HepG2 (cell line): Measurements from ENCODE around the gene HACE1. TPM values are rescaled to one million over a fixed set of nuclear protein-coding genes. Genes with fewer than 3 reads are reported as not detected.
A peak's percentile ranks its signal among the peaks of the same experiment; 100 is the strongest.

Source experiments
- ATAC-seq: fragments of 200-7000 bp; cut with Tn5 transposase; 3 replicates; pipeline ENCODE4 v1.9.1; 2020; ENCODE audit warnings: mild to moderate bottlenecking, moderate library complexity
- BruUV-seq: library from RNA; stranded (reverse); fragments of 400-500 nt; replicated peaks from 2 replicates; lab custom pipeline; 2021; lab: Mats Ljungman, UMichigan
- CTCF ChIA-PET: fragments of 300-600 bp; formaldehyde crosslinking; extraction: SDS; loops from one replicate; lab custom pipeline; 2021; ENCODE audit warnings: low total read pairs, inconsistent platforms, low intra/inter-chr PET ratio; lab: Yijun Ruan, JAX
- POLR2A ChIA-PET: fragments of 350-600 bp; sonication (Branson Sonifier 250); formaldehyde crosslinking; loops from one replicate; lab custom pipeline; 2020; ENCODE audit warnings: antibody characterized with exemption, inconsistent platforms; lab: Yijun Ruan, JAX
- DNase-seq: peaks from one replicate; pipeline ENCODE4 v3.0.0-alpha.2; 2015; ENCODE audit warnings: low spot score
- FAIRE-seq: peaks from 3 replicates; lab custom pipeline; 2011; peaks lifted over from hg19 to GRCh38; lab: Jason Lieb, UNC
- H2AFZ ChIP-seq: one replicate; pipeline ENCODE4 v1.6.1; 2011; ENCODE audit warnings: low read length, inconsistent platforms
- H3K27ac ChIP-seq: fragments of 300-600 bp; 3 replicates; pipeline ENCODE4 v1.8.0; 2011; ENCODE audit warnings: mixed run types, mild to moderate bottlenecking, mixed read lengths, low read length, inconsistent platforms; ENCODE audit not compliant: insufficient read depth; ENCODE audit errors: extremely low read length
- H3K27me3 ChIP-seq, 2 experiments: fragments of 200-600 bp in 1 of 2; 2 replicates in 1 of 2; 3 replicates in 1 of 2; pipeline versions ENCODE4 v1.6.0 to v1.8.0; 2011; ENCODE audit warnings: low read length in 2 of 2, mild to moderate bottlenecking in 2 of 2, moderate library complexity in 2 of 2, inconsistent platforms in 1 of 2; ENCODE audit not compliant: insufficient read depth in 2 of 2, control insufficient read depth in 1 of 2
- H3K36me3 ChIP-seq, 2 experiments: fragments of 200-600 bp in 1 of 2; replicated peaks in 1 of 2; 2 replicates in 1 of 2; 3 replicates in 1 of 2; pipeline versions ENCODE4 v1.5.1 to v1.8.0; 2011; ENCODE audit warnings: low read length in 2 of 2, inconsistent platforms in 1 of 2; ENCODE audit not compliant: insufficient read depth in 2 of 2, control insufficient read depth in 1 of 2
- H3K4me1 ChIP-seq: 2 replicates; pipeline ENCODE4 v1.5.1; 2012; ENCODE audit warnings: low read length, inconsistent platforms; ENCODE audit not compliant: insufficient read depth
- H3K4me2 ChIP-seq: 2 replicates; pipeline ENCODE4 v1.6.0; 2011; ENCODE audit warnings: low read depth, low read length, inconsistent platforms
- H3K4me3 ChIP-seq, 3 experiments: fragments of 200-600 bp in 1 of 3; sonication (generic), shearing (Covaris generic) in 1 of 3; replicated peaks in 1 of 3; 2 replicates each; pipeline ENCODE4 v1.5.1; 2011 to 2016; ENCODE audit warnings: low read length in 3 of 3, inconsistent platforms in 2 of 3, low read depth in 2 of 3, mild to moderate bottlenecking in 2 of 3, control low read depth in 1 of 3, mixed read lengths in 1 of 3; ENCODE audit not compliant: insufficient read depth in 1 of 3
- H3K79me2 ChIP-seq: one replicate; pipeline ENCODE4 v1.6.1; 2011; ENCODE audit warnings: low read length, inconsistent platforms; ENCODE audit not compliant: insufficient read depth
- H3K9ac ChIP-seq: 2 replicates; pipeline ENCODE4 v1.6.0; 2011; ENCODE audit warnings: mild to moderate bottlenecking, low read depth, low read length, inconsistent platforms; ENCODE audit not compliant: insufficient read depth
- H3K9me3 ChIP-seq: 2 replicates; pipeline ENCODE4 v1.5.1; 2012; ENCODE audit warnings: mild to moderate bottlenecking, low read length
- H4K20me1 ChIP-seq: 2 replicates; pipeline ENCODE4 v1.6.0; 2011; ENCODE audit warnings: inconsistent platforms, mild to moderate bottlenecking, low read length, moderate library complexity; ENCODE audit not compliant: insufficient read depth
- ATF7 ChIP-seq, 2 experiments: fragments of 450-650 bp in 1 of 2; sonication (generic) in 1 of 2; formaldehyde crosslinking in 1 of 2; IDR thresholded peaks; 2 replicates each; pipeline versions ENCODE4 v1.4.0 to v1.6.1; 2016 to 2020; ENCODE audit warnings: antibody characterized with exemption in 1 of 2, mild to moderate bottlenecking in 1 of 2, missing genetic modification reagents in 1 of 2
- ATM ChIP-seq: fragments of 450-650 bp; IDR thresholded peaks from 2 replicates; pipeline ENCODE4 v1.7.1; 2017; ENCODE audit warnings: mild to moderate bottlenecking, borderline replicate concordance
- CREB1 ChIP-seq, 2 experiments: fragments of 450-650 bp in 1 of 2; IDR thresholded peaks; 2 replicates each; pipeline ENCODE4 v1.6.1; 2016 to 2017; ENCODE audit warnings: control low read depth in 1 of 2, mild to moderate bottlenecking in 1 of 2, missing compliant biosample characterization in 1 of 2, missing genetic modification characterization in 1 of 2
- ZFY ChIP-seq: sonication (generic); formaldehyde crosslinking; IDR thresholded peaks from 2 replicates; pipeline ENCODE4 v1.4.0; 2020; ENCODE audit warnings: missing genetic modification reagents
- ZNF232 ChIP-seq: sonication (generic); formaldehyde crosslinking; IDR thresholded peaks from 2 replicates; pipeline ENCODE4 v1.4.0; 2020; ENCODE audit warnings: missing genetic modification reagents, borderline replicate concordance
- ZNF512B ChIP-seq: sonication (generic); formaldehyde crosslinking; IDR thresholded peaks from 2 replicates; pipeline ENCODE4 v1.5.1; 2020; ENCODE audit warnings: missing genetic modification reagents, mild to moderate bottlenecking, borderline replicate concordance
- WGBS: methylation state at CpG from one replicate; pipeline ENCODE4 v1.1.6; 2017; ENCODE audit warnings: low lambda C conversion rate; 5-methylcytosine and 5-hydroxymethylcytosine counted together
- in situ Hi-C: cut with HindIII; loops from 2 replicates; pipeline ENCODE4 v1.10.0; 2017; ENCODE audit warnings: low pct_unique_long_range_greater_than_20kb; ENCODE audit not compliant: extremely low pct_ligation_motif_present
- intact Hi-C: fragments of 100-400 bp; cut with micrococcal nuclease; formaldehyde crosslinking; loops from one replicate; pipeline ENCODE4 v1.10.0; 2022; ENCODE audit not compliant: unreplicated experiment
- polyA plus RNA-seq, 8 experiments: library from polyadenylated mRNA; depleted of rRNA in 3 of 8; stranded (reverse) in 7 of 8; unstranded in 1 of 8; fragments of >200 nt; fragmentation: Illumina TruSeq in 4 of 8; extraction: Trizol in 4 of 8; gene quantifications; 2 replicates each; pipeline versions ENCODE4 v1.2.1 to v1.2.3, GENCODE V29; 2011 to 2016; ENCODE audit warnings: low read depth in 4 of 8, missing spikeins in 1 of 8, mixed read lengths in 1 of 8; ENCODE audit not compliant: insufficient read depth in 1 of 8
- total RNA-seq, 5 experiments: library from RNA; depleted of rRNA; stranded (reverse); fragments of >200 nt; fragmentation: Illumina TruSeq; extraction: Trizol; gene quantifications; 2 replicates each; pipeline ENCODE4 v1.2.3, GENCODE V29; 2016; ENCODE audit warnings: low read depth in 1 of 5
- TF ChIP-seq, protein P1 (sequence below): sonication (generic); formaldehyde crosslinking; IDR thresholded peaks from 2 replicates; pipeline ENCODE4 v1.8.0; 2022; ENCODE audit warnings: mild to moderate bottlenecking, missing genetic modification reagents, borderline replicate concordance

HACE1 gene
- total and polyA plus RNA-seq, 2 of the 13 experiments (the other 11 are each of a cell fraction or from before 2014, with no cell fraction given), result 8.9 to 11.4 TPM

DNA sequence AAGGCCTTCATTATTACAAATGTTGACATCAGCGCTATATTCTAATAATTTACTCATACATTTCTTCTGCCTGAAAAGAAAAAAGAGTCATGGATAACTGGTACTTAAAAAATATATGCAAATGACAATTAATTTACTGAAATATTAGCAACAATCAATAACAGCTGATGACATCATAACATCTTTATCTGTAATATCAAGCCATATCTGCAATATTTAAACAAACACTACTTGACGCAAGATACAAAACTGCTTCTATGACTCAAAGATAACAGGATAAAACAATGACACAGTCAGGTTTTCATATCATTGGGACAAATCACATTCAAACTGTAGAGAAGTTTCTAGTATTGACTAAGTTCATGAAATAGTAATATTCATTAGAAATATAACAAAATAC is 16.5 kb downstream of the HACE1 start:
- Histone ChIP-seq H3K9me3 (no peaks in the 10 kb centered on the region), H4K20me1 (no peaks in the 10 kb centered on the region), H3K79me2 (no peaks in the 10 kb centered on the region), H3K27me3 (no peaks in the 10 kb centered on the region; a peak in 1 of 5 replicates), H3K36me3 (0 out of 5 replicates have a peak, but pooled peaks cover 0 to 3% of the 10 kb centered on the region in 2 experiments), H3K4me3 (no peak overlapping the region), H3K4me1 (peaks cover 9% of the 10 kb centered on the region; the same call in 1 of the 2 replicates), H3K27ac (no peak overlapping the region), H3K9ac (no peak overlapping the region), H2AFZ (no peak overlapping the region), H3K4me2 (no peak overlapping the region)
- DNase-seq, result no peak
- WGBS, result 99% methylated on average over 2 of the region's 2 CpGs
- no peak for FAIRE-seq
- intact Hi-C loops, result no loop called here
- POLR2A ChIA-PET, result no interaction called here
- BruUV-seq, result no TSS peak
- TF ChIP-seq ZNF232 (CRISPR knock-in tag), result no peak
- TF ChIP-seq, protein P1, sequence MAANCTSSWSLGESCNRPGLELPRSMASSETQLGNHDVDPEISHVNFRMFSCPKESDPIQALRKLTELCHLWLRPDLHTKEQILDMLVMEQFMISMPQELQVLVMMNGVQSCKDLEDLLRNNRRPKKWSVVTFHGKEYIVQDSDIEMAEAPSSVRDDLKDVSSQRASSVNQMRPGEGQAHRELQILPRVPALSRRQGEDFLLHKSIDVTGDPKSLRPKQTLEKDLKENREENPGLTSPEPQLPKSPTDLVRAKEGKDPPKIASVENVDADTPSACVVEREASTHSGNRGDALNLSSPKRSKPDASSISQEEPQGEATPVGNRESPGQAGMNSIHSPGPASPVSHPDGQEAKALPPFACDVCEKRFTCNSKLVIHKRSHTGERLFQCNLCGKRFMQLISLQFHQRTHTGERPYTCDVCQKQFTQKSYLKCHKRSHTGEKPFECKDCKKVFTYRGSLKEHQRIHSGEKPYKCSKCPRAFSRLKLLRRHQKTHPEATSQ (CRISPR knock-in tag), result no peak
- no peak for TF ChIP-seq ZNF512B
- TF ChIP-seq CREB1 (IDR thresholded peaks at IDR 0.05), result peak; percentile 78
- TF ChIP-seq CREB1 (CRISPR knock-in tag; IDR thresholded peaks at IDR 0.05), result no peak
- peak; percentile 85 for TF ChIP-seq ATF7 (IDR thresholded peaks at IDR 0.05)
- TF ChIP-seq ATF7 (CRISPR knock-in tag; IDR thresholded peaks at IDR 0.05), result no peak
- TF ChIP-seq ZFY (CRISPR knock-in tag), result no peak
- no peak for TF ChIP-seq ATM
- ATAC-seq, result no peak
- in situ Hi-C loops, result no loop called here
- CTCF ChIA-PET, result no interaction called here
